ENCODE data around the gene KRTAP12-4.
"Not testable (repeated sequence)": the region's sequence is repeated elsewhere in the genome, so short reads cannot be mapped to it uniquely, and the experiment has no call there.

The KRTAP12-4 gene

DNA sequence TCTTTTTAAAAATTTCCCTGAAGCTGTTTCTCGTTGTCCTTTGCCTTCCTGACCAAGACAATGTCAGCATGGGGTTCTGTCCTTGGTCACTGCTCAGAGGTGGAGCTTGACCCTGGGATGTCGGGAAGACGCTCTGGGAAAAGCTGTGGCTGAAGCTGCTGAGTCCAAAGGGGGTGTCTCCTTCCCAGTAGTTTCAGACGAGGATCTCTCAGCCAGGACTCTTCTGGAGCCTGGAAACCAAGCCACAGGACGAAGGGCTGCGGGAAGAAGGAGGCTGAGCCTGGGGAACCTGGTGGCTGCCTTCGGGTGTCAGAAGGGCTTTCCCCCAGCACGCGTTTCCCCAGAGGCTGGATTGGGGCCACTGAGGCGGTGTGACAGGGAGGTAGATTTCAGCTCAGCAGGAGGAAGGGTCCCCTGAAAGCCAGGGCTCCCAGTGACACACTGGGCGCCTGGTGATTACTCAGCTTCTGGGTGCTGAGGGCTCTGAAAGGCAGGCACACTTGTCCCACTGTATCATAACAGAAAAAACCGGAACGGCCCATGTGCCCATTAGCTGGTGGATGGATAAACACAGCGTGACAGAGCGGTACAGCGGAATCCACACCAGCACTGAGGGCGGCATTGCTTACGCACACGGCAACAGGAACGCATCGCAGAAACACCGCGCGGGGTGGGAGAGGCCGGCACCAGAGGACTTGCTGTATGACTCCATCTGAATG, 32.5 kb upstream of the KRTAP12-4 start:
- no peak for DNase-seq

DNA sequence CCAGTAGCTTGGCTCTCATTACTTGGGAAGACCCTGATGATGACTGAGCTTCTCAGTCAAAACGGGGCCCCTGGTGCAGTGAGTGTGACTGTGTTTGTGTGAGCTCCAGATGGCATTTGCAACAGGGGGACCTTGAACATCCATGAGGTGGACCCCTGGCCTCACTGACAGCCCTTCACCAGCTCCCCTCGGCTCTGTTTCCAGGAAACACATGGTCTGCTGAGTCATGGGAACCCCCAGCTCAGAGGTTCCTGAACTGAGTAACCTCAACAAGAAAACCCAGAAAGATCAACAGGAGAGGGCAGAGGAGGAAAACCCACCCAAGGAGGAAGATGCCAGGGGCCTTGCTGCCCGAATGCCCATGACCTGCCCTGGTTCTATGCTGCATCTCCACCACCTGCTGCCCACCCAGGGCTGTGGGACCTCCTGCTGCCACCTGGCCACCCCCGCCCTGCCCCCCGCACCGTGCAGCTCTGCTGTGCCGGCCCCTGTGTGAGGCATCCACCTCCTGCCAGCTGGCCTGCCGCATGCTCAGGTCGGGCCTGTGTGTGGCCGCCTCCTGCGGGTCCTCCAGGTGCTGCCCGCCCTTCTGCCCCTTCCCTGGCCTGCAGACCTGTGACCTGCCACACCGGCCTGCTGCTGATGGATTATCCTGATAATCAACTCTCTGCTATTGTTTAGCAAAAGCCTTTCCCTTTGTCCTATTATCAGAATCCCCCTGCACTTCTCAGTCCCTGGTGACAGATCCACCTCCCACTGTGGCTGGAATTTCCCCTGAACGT, 31.7 kb upstream of the KRTAP12-4 start:
- DNase-seq = peak in 1 of 5 donors; percentile 28

DNA sequence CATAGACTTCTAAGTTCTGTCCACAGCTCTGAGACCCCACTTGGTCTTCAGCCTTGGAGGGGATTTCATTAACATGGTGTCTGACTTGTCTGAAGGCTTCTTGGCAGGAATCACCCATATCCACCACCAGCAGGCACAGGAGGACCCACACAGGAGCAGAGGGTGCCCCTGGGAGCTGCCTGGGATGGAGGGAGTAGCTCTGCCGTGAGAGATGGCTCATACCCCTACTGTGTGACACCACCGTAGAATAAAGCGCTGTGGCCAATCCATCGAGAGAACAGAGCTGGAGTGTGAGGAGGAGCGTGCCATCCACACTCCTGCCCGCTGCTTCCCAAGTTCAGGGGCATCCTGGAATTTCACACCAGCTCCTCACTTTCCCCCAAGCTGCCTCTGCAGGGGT, 30.6 kb upstream of the KRTAP12-4 start:
- not testable (repeated sequence) for DNase-seq

DNA sequence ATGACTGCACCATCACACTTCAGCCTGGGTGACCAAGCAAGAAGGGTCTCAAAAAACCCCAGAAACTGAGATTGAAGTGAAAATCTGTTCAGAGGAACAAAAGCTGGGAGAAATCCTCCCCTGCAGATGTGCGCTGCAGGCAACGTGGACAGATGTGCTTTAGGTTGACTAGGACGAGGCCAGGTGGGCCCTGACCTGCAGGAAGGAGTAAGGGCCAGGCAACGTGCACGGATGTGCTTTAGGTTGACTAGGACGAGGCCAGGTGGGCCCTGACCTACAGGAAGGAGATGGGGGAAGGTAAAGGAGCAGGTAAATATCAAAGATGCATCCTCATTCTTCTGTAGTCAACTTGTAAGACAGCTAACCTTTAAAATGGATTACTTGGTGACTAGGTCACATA, 30.0 kb upstream of the KRTAP12-4 start:
- DNase-seq = no peak

DNA sequence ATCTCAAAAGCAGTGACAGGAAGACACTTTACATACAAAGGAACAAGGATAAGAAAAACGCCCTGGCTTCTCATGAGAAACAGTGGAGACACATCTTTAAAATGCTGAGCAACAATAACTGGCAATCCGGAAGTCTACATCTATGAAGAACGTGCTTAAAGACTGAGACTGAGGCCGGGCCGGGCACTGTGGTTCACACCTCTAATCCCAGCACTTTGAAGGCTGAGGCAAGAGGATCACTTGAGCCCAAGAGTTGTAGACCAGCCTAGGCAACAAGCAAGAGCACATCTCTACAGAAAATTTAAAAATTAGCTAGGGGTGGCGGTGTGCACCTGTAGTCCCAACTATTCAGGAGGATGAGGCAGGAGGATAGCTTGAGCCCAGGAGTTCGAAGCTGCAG, 29.6 kb upstream of the KRTAP12-4 start:
- DNase-seq = no peak

DNA sequence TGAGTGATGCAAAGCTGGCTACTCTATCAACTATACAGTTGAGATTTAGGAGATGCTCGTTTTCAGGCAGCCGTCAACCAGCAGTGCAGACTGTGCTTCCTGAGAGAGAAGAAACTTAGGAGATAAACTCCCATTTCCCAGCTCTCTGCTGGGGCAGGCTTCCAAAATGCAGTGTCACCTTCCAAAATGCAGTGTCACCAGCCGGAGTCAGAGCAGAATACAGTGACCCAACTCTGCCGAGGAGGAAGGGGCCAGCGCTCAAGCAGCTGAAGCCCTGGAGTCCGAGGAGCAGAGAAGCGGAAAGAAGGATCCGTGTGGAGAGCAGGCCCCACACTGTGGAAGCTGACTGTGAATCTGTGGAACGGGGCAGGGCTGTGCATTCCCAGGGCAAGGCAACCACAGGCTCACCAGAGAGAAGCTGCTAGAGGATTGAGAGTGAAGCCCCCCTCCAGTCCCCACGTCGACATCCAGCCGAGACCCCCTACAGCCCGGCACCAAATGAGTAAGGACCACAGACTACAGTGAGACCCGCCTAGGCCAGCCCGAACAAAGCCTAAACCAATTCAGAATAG, 28.2 kb upstream of the KRTAP12-4 start:
- no peak for DNase-seq

DNA sequence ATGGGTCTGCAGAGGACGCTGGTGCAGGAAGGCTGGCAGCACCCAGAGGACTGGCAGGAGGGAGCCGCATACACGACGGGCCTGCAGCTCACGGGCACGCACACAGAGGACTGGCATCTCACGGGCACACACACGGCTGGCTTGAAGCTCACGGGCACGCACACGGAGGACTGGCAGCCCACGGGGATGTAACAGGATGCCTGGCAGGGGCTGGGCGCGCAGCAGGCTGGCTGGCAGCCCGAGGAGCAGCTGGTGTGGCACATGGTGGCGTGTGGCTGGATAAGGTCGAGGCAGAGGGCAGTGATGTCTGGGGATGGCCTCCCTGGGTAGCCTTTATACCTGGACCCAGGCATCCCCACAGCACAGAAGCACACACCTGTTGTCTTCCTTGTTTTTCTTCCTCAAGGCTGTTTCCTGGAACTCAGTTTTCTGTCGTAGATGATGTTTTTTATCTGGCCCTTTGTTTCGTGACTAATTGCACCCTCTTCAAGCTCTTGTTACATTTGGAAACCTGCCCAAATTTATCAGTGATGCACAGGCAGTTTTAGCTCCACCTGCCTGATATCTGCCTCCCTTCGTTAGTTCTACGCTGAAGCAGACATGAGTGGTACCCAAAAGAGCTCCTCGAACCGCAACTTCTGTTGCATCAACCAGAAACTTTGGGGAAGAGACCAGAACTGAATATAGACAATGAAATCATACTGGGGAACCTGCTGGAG, 27.6 kb upstream of the KRTAP12-4 start, which contains the start of gene KRTAP12-1:
KRTAP12-1 (minus strand) TSS at position 303 of the 719 bp plus-strand sequence; CDS start at position 263, 40 bp downstream.
- DNase-seq = no peak

DNA sequence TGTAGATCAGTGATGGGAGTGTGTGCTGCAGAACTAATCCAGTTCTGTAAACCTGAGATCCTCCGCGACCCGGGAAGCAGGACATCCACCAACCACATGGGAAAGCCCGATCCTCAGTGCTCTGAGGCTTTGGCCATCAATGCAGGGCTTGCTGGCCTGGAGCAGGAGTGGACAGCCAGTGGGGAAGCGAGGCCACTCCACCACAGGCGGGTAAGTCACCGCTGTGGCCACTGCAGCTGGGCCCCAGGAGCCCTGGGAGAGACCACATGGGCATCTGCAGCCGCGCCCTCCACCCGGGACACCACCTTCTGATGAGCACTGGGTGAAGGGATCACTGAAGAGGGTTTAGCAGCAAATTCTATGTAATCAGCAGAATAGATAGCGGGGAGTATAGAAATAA, 26.7 kb upstream of the KRTAP12-4 start:
- DNase-seq = no peak

DNA sequence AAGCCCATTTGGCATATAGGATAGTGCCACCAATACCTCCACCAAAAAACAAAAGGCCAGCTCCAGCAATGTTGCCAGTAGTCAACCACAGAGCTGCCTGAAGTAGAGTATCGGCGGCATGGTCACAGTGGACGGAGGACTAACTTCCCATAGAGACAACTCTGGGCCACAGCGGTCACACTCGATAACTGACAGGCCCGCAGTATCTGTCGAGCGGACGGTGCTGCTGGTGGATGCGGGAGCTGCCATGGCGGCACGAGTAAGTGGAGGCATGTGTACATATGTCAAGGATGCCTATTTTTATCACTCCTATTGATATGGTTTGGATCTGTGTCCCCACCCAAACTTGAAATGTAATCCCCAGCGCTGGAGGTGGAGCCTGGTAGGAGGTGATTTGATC, 23.4 kb upstream of the KRTAP12-4 start:
- DNase-seq = no peak

DNA sequence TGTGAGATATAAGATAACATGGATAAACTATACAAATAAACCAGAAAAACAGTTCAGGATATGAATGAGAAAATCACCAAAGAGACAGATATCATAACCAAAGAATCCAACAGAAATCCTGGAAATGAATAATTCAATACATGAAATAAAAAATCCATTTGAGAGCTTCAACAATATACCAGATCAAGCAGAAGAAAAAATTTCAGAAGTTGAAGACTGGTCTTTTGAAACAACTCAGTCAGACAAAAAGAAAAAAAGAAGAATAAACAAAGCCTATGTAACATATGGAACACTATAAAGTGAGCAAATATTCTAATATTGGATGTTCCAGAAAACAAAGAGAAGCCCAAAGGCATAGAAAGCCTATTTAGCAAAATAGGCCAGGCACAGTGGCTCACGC, 17.5 kb upstream of the KRTAP12-4 start:
- DNase-seq = no peak

DNA sequence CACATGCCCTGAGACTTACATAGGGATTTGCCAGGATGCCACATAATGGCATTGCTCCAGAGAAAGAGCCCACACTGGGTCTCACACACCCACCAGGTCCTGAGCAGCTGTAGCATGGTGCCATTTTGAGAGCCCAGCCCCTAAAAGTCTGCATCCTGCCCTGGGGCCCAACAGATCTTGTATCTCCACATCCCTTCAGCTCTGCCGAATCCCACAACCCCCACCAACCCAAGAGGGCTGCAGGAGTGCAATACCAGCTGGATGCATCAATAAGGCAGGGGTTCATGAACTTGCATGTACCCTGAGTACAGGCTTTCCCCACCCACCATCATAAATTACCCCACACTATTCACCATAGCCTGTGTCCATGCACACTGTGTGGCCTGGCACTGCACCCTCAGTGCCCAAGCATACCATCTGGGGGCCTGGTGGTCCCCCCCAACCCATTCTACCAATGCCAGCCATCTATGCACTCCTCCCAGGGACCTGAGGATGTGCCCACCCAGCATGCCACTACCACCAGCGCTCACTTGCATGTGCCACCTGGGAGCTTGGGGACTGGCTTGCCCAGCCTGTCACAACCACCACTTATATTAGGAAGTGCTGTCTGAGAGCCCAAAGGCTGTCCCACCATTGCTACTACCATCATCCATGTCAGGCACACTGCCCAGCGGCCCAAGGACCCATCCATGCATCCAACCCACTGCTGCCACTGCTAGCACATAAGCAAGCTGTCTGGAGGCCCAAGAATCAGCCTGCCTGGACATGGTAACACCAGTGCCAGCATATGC, 16.4 kb upstream of the KRTAP12-4 start:
- no peak for DNase-seq

DNA sequence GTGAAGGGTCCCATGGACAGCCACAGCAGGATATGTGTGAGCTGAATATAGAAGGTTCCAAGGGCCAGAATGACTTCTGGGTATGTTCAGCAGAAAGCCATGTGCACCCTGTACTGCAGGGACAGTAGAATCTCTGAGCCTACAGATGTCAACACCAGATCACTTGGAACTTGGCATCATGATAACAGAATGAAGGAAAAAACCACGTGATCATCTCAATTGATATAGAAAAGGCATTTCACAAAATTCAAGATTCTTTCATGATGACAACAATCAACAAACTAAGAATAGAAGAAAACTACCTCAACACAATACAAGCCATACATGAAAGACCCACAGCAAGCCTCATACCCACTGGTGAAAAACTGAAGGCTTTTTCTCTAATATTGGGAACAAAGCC, 13.2 kb upstream of the KRTAP12-4 start:
- no peak for DNase-seq

DNA sequence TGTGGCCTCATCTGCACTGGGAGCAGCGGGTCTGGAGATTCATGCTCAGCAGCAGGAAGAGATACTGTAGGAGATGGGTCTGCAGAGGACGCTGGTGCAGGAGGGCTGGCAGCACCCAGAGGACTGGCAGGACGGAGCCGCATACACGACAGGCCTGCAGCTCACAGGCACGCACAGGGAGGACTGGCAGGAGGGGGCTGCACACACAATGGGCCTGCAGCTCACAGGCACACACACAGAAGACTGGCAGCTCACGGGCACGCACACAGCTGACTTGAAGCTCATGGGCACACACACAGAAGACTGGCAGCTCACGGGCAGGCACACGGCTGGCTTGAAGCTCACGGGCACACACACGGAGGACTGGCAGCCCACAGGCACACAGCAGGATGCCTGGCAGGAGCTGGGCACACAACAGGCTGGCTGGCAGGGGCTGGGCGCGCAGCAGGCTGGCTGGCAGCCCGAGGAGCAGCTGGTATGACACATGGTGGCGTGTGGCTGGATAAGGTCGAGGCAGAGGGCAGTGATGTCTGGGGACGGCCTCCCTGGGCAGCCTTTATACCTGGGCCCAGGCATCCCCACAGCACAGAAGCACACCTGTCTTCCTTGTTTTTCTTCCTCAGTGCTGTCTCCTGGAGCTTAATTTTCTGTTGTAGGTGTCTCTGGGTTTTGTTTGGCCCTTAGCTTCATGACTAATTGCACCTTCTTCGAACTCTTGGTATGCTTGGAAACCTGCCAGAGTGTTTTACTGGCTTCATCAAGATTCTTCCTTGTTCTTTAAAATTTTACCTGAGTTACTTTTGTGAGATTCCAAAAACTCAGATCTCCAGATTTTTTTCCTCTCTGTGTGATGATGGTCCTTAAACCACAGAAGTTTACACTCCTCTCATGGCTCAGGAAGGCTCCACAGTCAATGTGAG, 12.2 kb upstream of the KRTAP12-4 start, which contains the start of gene KRTAP12-2:
KRTAP12-2 (minus strand) TSS at position 527 of the 920 bp plus-strand sequence; CDS start at position 486, 41 bp downstream.
- no peak for DNase-seq

DNA sequence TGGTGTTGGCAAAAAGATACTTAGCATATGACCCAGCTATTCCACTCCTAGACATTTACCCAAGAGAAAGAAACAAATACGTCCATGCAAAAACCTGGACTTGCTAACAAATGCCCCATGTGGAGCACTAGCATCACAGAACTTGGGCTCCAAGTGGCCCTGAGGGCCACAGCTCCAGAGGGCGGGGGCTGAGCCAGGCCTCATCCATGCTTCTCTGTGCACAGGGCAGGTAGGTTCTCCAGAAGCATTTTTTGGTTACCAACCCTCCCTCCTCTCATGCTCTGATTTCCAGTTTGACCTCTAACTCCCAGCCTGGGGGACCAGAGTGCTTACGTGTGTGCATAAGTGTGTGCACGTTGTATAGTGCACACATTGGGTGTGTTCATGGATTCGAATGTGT, 10.2 kb upstream of the KRTAP12-4 start:
- no peak for DNase-seq

DNA sequence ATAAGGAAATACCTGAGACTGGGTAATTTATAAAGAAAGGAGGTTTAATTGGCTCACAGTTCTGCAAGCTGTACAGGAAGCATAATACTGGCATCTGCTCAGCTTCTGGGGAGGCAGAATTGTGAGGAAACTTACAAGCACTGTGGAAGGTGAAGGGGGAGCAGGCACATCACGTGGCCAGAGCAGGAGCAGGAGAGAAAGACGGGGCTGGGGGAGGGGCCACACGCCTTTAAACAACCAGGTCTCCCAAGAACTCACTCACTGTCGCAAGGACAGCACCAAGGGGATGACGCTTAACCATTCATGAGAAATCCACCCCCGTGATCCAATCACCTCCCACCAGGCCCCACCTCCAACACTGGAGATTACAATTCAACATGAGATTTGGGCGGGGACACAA, 7.1 kb upstream of the KRTAP12-4 start:
- not testable (repeated sequence) for DNase-seq

DNA sequence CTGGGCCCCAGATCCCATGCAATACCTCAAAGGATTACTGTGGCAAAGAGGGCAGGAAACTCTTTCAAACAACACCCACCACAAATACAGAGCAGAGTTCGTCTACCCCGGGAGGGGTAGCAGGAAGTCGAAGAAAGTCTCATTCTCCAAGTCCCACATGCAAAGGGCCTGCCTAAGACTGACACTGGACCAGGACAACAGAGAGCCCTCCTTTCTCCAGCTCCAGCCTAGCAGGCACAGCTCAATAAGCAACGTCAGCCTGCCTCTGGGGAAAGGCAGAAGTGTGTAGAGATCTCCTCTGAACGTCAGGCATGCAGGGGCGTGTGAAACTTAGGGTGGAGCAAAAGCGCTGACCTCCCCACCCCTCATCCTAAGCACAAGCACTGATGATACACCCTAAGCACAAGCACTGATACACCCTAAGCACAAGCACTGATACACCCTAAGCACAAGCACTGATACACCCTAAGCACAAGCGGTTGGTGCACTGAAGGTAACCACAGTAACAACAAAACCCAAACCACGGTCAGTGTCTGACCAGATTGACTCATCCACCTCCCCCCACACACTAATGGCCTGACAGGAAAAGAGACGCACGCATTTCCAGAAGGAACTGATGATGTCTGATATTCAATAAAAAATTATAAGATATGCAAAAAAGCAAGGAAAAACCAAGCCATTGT, 4.6 kb upstream of the KRTAP12-4 start:
- DNase-seq = peak in 1 of 5 donors; percentile 70

DNA sequence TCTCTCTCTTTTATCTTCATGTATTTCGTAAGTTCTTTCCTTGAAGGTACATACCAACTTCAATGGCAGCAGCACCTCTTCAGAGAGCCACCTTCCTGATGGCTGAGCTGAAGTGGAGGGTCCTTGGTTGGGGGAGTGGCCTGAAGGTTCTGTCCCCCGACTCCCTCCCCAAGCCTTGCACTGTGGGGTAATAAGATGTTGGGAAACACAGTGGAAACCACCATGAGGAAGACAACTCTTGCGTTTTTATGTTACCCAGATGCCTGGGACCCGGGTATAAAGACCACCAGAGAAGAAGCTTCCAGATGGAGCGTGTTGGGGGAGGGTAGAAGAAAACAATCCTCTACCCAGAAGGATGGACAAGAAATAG, 4.1 kb upstream of the KRTAP12-4 start:
- no peak for DNase-seq

DNA sequence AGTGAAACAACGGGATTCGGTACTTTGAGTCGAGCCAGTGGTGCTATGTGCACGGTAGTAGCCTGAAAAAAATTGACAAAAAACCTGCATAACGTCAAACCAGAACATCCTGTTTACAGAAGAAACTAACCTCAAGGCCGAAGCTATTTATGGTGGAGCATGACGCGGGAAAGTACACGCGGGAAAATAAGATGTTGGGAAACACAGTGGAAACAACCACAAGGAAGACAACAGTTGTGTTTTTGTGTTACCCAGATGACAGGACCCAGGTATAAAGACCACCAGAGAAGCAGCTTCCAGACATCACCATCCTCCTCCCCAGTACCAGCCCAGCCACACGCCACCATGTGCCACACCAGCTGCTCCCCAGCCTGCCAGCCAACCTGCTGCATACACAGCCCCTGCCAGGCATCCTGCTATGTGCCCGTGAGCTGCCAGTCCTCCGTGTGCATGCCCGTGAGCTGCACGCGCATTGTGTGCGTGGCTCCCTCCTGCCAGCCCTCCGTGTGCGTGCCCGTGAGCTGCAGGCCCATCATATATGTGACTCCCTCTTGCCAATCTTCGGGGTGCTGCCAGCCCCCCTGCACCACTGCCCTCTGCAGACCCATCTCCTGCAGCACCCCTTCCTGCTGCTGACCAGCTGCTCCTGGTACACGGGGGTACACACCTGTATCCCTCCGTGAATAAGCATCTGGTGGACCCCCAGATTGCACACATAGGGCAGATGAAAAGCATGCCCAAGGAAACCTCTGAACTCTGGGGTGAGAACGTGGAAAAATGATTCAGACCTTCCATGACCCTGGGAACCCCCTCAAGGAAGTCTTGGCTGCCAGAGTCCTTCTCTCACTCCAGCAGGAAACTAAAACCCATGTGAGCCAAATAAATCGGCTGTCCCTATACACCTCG, 3.4 kb upstream of the KRTAP12-4 start, which contains the start of gene KRTAP12-3:
KRTAP12-3 (plus strand) TSS at position 298 of the 906 bp plus-strand sequence; CDS start at position 346, 48 bp downstream.
- DNase-seq = peak; percentile 43 to 93 (median 48)

DNA sequence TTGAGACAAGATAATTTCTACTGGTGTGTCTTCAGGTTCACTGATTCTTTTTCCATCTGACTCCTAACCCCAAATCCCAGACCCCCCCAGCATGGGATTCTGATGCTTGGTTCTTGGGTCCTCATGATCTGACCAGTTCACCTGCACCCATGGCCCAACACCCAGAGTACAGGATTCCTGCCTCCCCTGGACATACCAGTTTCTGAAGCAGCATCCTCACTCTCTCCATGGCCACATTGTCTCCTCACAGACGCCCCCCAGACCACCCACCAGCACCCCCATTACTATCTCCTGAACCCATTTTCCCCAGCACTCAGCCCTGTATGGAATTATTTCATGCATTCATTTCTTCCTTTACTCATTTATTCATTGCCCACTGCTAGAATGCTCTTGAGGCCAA, 2.4 kb upstream of the KRTAP12-4 start:
- DNase-seq = no peak

All from T-helper 1 cell (primary cell).